SK-N-SH (cell line): ENCODE results near the gene ASB18. TPM values are rescaled to one million over a fixed set of nuclear protein-coding genes. Genes with fewer than 3 reads are reported as not detected.
A peak's percentile ranks its signal among the peaks of the same experiment; 100 is the strongest.

Experiments used
- CTCF ChIA-PET: fragments of 300-600, 350-600 bp; formaldehyde crosslinking; extraction: SDS; loops from one replicate; lab custom pipeline; 2021; lab: Yijun Ruan, JAX
- POLR2A ChIA-PET: fragments of 350-600 bp; sonication (Branson Sonifier 250); formaldehyde crosslinking; extraction: SDS; loops from one replicate; lab custom pipeline; 2020; ENCODE audit warnings: antibody characterized with exemption, inconsistent platforms; lab: Yijun Ruan, JAX
- DNase-seq: peaks from one replicate; pipeline ENCODE4 v3.0.0; 2012
- H2AFZ ChIP-seq: fragments of 200-600 bp; sonication (generic); 2 replicates; pipeline ENCODE4 v1.8.1; 2016; ENCODE audit warnings: antibody characterized with exemption, mild to moderate bottlenecking, low read depth
- H3F3A ChIP-seq: fragments of 200-600 bp; sonication (generic); replicated peaks from 2 replicates; pipeline ENCODE3; 2016; ENCODE audit warnings: antibody characterized with exemption, mild to moderate bottlenecking; ENCODE audit not compliant: insufficient read depth
- H3K27ac ChIP-seq, 2 experiments: fragments of 200-500 bp in 1 of 2; fragments of 200-600 bp in 1 of 2; sonication (Bioruptor generic) in 1 of 2; sonication (generic), shearing (Covaris generic) in 1 of 2; 2 replicates each; pipeline versions ENCODE4 v1.5.1 to v1.6.1; 2014 to 2016; ENCODE audit warnings: low read depth in 2 of 2, inconsistent platforms in 1 of 2, low read length in 1 of 2, mild to moderate bottlenecking in 1 of 2, mixed read lengths in 1 of 2
- H3K27me3 ChIP-seq: fragments of 200-600 bp; sonication (generic), shearing (Covaris generic); 2 replicates; pipeline ENCODE4 v1.6.1; 2016; ENCODE audit warnings: mixed run types; ENCODE audit not compliant: insufficient read depth
- H3K36me3 ChIP-seq, 2 experiments: fragments of 200-500 bp in 1 of 2; fragments of 200-600 bp in 1 of 2; sonication (Bioruptor generic) in 1 of 2; sonication (generic) in 1 of 2; replicated peaks in 1 of 2; 2 replicates each; pipeline versions ENCODE3 to v1.5.1; 2014 to 2016; ENCODE audit warnings: low read length in 1 of 2, mild to moderate bottlenecking in 1 of 2; ENCODE audit not compliant: insufficient read depth in 2 of 2, control insufficient read depth in 1 of 2
- H3K4me1 ChIP-seq, 2 experiments: fragments of 200-500 bp in 1 of 2; fragments of 200-600 bp in 1 of 2; sonication (Bioruptor generic) in 1 of 2; sonication (generic), shearing (Covaris generic) in 1 of 2; 2 replicates each; pipeline versions ENCODE4 v1.5.1 to v1.6.1; 2014 to 2016; ENCODE audit warnings: low read depth in 1 of 2, low read length in 1 of 2, mixed run types in 1 of 2; ENCODE audit not compliant: insufficient read depth in 2 of 2, control insufficient read depth in 1 of 2
- H3K4me2 ChIP-seq: fragments of 200-600 bp; sonication (generic), shearing (Covaris generic); 2 replicates; pipeline ENCODE4 v1.6.1; 2017; ENCODE audit warnings: mixed run types
- H3K4me3 ChIP-seq, 2 experiments: fragments of 200-500 bp in 1 of 2; fragments of 200-600 bp in 1 of 2; sonication (Bioruptor generic) in 1 of 2; sonication (generic), shearing (Covaris generic) in 1 of 2; 2 replicates each; pipeline versions ENCODE4 v1.5.1 to v1.8.1; 2014 to 2016; ENCODE audit warnings: low read depth in 2 of 2, inconsistent platforms in 1 of 2, low read length in 1 of 2, mild to moderate bottlenecking in 1 of 2, mixed read lengths in 1 of 2, moderate library complexity in 1 of 2
- H3K79me2 ChIP-seq: fragments of 200-600 bp; sonication (generic); 2 replicates; pipeline ENCODE4 v1.8.1; 2017; ENCODE audit warnings: mild to moderate bottlenecking; ENCODE audit not compliant: insufficient read depth
- H3K9ac ChIP-seq: fragments of 200-600 bp; sonication (generic); 2 replicates; pipeline ENCODE4 v1.6.1; 2017; ENCODE audit warnings: mixed run types
- H3K9me2 ChIP-seq: fragments of 200-600 bp; sonication (generic); 2 replicates; pipeline ENCODE4 v1.6.1; 2017; ENCODE audit warnings: mixed run types
- H3K9me3 ChIP-seq: fragments of 200-600 bp; sonication (generic); 2 replicates; pipeline ENCODE4 v1.6.1; 2017; ENCODE audit warnings: mixed run types, mild to moderate bottlenecking, moderate library complexity
- H4K20me1 ChIP-seq: fragments of 200-600 bp; sonication (generic); 2 replicates; pipeline ENCODE4 v1.6.1; 2017; ENCODE audit warnings: mild to moderate bottlenecking, mixed run types; ENCODE audit not compliant: insufficient read depth
- EP300 ChIP-seq, 2 experiments: IDR thresholded peaks; 2 replicates each; pipeline versions ENCODE4 v1.4.0 to v1.6.1; 2012; ENCODE audit warnings: borderline replicate concordance in 1 of 2, low read depth in 1 of 2, low read length in 1 of 2
- EZH2phosphoT487 ChIP-seq: fragments of 200-600 bp; sonication (generic); IDR thresholded peaks from 2 replicates; pipeline ENCODE4 v1.6.1; 2017; ENCODE audit warnings: low read depth, mixed run types, mild to moderate bottlenecking, antibody characterized with exemption, moderate library complexity, borderline replicate concordance
- GABPA ChIP-seq: IDR thresholded peaks from 2 replicates; pipeline ENCODE4 v1.4.0; 2012; ENCODE audit warnings: low read depth, mild to moderate bottlenecking
- GATA2 ChIP-seq: sonication (generic); formaldehyde crosslinking; IDR thresholded peaks from 2 replicates; pipeline ENCODE4 v1.5.0; 2020; ENCODE audit warnings: mild to moderate bottlenecking, missing genetic modification reagents
- MAX ChIP-seq: IDR thresholded peaks from 2 replicates; pipeline ENCODE4 v1.4.0; 2012; ENCODE audit warnings: low read depth
- MXI1 ChIP-seq: IDR thresholded peaks from 2 replicates; pipeline ENCODE4 v1.6.1; 2012; ENCODE audit warnings: mild to moderate bottlenecking, low read depth, low read length, improper control_type of control experiment
- POLR2AphosphoS5 ChIP-seq: IDR thresholded peaks from 2 replicates; pipeline ENCODE4 v1.6.1; 2012; ENCODE audit warnings: low read depth, low read length
- RFX5 ChIP-seq: IDR thresholded peaks from 2 replicates; pipeline ENCODE4 v1.6.1; 2012; ENCODE audit warnings: mild to moderate bottlenecking, improper control_type of control experiment, low read length
- RXRA ChIP-seq: IDR thresholded peaks from 2 replicates; pipeline ENCODE4 v1.4.0; 2012; ENCODE audit warnings: low read depth, mild to moderate bottlenecking, borderline replicate concordance
- USF1 ChIP-seq: IDR thresholded peaks from 2 replicates; pipeline ENCODE4 v1.4.0; 2012; ENCODE audit warnings: low read depth, borderline replicate concordance
- USF2 ChIP-seq: fragments of 150-350 bp; IDR thresholded peaks from 2 replicates; pipeline ENCODE4 v1.6.1; 2017; ENCODE audit warnings: antibody characterized with exemption, low read length, low read depth, borderline replicate concordance
- YY1 ChIP-seq: IDR thresholded peaks from 2 replicates; pipeline ENCODE4 v1.4.0; 2012; ENCODE audit warnings: low read depth, mild to moderate bottlenecking
- WGBS: methylation state at CpG from one replicate; pipeline ENCODE4 v1.1.6; 2017; ENCODE audit warnings: low lambda C conversion rate; 5-methylcytosine and 5-hydroxymethylcytosine counted together
- polyA plus RNA-seq, 3 experiments: library from polyadenylated mRNA; depleted of rRNA; stranded (reverse); fragments of >200 nt; gene quantifications; 2 replicates each; pipeline ENCODE4 v1.2.3, GENCODE V29; 2012

Gene ASB18
- polyA plus RNA-seq, 1 of the 3 experiments (the other 2 are of a cell fraction), result not detected

- Histone ChIP-seq H3K4me3 (no peak overlapping the region), H3K9me2 (no peaks in the 10 kb centered on the region), H3K27ac (no peak overlapping the region), H3K9me3 (no peaks in the 10 kb centered on the region), H3K36me3 (no peaks in the 10 kb centered on the region), H3K4me2 (no peak overlapping the region), H4K20me1 (no peaks in the 10 kb centered on the region), H3K4me1 (peaks cover 0 to under 1% of the 10 kb centered on the region in 2 experiments; a peak in 1 of 4 replicates), H3K79me2 (no peaks in the 10 kb centered on the region), H2AFZ (no peak overlapping the region), H3K27me3 (peaks cover 72% of the 10 kb centered on the region), H3K9ac (no peak overlapping the region), H3F3A (peaks cover 14% of the 10 kb centered on the region)
- CTCF ChIA-PET, result interaction anchor here (0.5 to 15.0 kb wide), 5 partner anchors 8 to 1012 kb away, joined by 3 to 248 read pairs (median 41); no protein-coding TSS in a partner anchor
- WGBS, result 35% methylated on average over 9 of the region's 46 CpGs
- TF ChIP-seq GATA2 (CRISPR knock-in tag) (no peak), YY1 (no peak), GABPA (no peak), EZH2phosphoT487 (peak; percentile 25; the same call in 1 of the 2 replicates), EP300 (IDR thresholded peaks at IDR 0.05; ENCODE audit: borderline replicate concordance in 1 of 2, low read depth in 1 of 2, low read length in 1 of 2) (no peak), MAX (no peak), USF2 (no peak), RXRA (no peak)
- POLR2A ChIA-PET, result no interaction called here
- DNase-seq, result peak; percentile 43
These were observed 91.8 kb downstream of the ASB18 start for GRCh38 chr2:236172255-236173035.

- peak; percentile 40 for DNase-seq
- H3K4me3 ChIP-seq, result no peak overlapping the region
- H3K27ac ChIP-seq, result no peak overlapping the region
- CTCF ChIA-PET, result interaction anchor here (0.6 to 15.0 kb wide), 7 partner anchors 9 to 406 kb away, joined by 4 to 248 read pairs (median 6); no protein-coding TSS in a partner anchor
- TF ChIP-seq RFX5, result no peak
- TF ChIP-seq YY1, result no peak
- TF ChIP-seq GATA2 (CRISPR knock-in tag), result no peak
- TF ChIP-seq POLR2AphosphoS5, result no peak
- TF ChIP-seq USF1, result no peak
- TF ChIP-seq MXI1, result no peak
- no peak overlapping the region for H3K9ac ChIP-seq
- no peaks in the 10 kb centered on the region for H3K36me3 ChIP-seq
- peaks cover 0 to 3% of the 10 kb centered on the region in 2 experiments; a peak in 2 of 4 replicates for H3K4me1 ChIP-seq
- no peak overlapping the region for H2AFZ ChIP-seq
- H3F3A ChIP-seq, result peaks cover 14% of the 10 kb centered on the region
- no peaks in the 10 kb centered on the region for H4K20me1 ChIP-seq
- no peak overlapping the region for H3K4me2 ChIP-seq
- WGBS, result 36% methylated on average over 15 of the region's 16 CpGs
- H3K9me2 ChIP-seq, result no peaks in the 10 kb centered on the region
- no peaks in the 10 kb centered on the region for H3K79me2 ChIP-seq
- H3K27me3 ChIP-seq, result peaks cover 79% of the 10 kb centered on the region
- POLR2A ChIA-PET, result no interaction called here
- no peaks in the 10 kb centered on the region for H3K9me3 ChIP-seq
These were observed 92.4 kb downstream of the ASB18 start for GRCh38 chr2:236171680-236172254.
